T-helper 2 cell treated with Interferon-gamma antibody and Interleukin-4, amounts not matched to agents 100 ng/mL and 5 ng/mL, for 36 hours (primary cell): Measurements from ENCODE around the gene CUZD1. TPM values are rescaled to one million over a fixed set of nuclear protein-coding genes. Genes with fewer than 3 reads are reported as not detected.
"Not testable (repeated sequence)": the region's sequence is repeated elsewhere in the genome, so short reads cannot be mapped to it uniquely, and the experiment has no call there.

ENCODE experiments used
- intact Hi-C: fragments of 100-400 bp; cut with micrococcal nuclease; formaldehyde crosslinking; loops from one replicate; pipeline ENCODE4 v1.15.1; 2023
- total RNA-seq: library from RNA; stranded (reverse); gene quantifications from 2 replicates; pipeline ENCODE4 v1.2.3, GENCODE V29; 2022

The CUZD1 gene, protein sequence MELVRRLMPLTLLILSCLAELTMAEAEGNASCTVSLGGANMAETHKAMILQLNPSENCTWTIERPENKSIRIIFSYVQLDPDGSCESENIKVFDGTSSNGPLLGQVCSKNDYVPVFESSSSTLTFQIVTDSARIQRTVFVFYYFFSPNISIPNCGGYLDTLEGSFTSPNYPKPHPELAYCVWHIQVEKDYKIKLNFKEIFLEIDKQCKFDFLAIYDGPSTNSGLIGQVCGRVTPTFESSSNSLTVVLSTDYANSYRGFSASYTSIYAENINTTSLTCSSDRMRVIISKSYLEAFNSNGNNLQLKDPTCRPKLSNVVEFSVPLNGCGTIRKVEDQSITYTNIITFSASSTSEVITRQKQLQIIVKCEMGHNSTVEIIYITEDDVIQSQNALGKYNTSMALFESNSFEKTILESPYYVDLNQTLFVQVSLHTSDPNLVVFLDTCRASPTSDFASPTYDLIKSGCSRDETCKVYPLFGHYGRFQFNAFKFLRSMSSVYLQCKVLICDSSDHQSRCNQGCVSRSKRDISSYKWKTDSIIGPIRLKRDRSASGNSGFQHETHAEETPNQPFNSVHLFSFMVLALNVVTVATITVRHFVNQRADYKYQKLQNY
- 3.4 and 4.1 TPM in 2 replicates for total RNA-seq

DNA sequence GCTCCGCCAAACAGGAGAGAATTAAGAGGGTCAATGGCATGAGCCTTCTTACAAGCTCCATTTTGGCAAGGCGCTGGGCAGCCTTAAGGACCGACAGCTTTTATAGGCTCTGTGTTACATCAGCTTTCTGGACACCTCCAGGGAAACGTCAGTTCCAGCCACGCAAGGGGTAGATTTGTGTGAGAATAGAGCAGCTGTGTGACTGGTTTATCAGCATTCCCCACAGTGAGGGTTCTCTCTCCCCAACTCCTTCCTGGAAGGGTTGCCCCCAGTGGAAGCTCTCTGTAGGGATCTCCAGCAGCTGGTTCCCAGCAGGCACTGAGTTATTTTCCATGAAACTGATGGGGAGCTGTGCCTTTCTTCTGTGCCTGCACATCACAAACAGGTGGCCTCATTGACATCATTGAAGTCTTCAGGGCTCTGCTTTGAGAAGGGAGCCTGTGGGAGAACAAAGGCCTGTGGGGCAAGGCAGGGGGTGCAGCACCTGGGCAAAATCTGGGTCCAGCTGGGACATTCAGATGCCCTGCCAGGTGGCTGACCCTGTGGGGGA is at the start of gene CUZD1:
Gene CUZD1, minus strand, starts transcription at position 75 of the 550 bp plus-strand sequence. Its CDS starts 14 bp downstream, at position 61.
- intact Hi-C loops, result no loop called here

DNA sequence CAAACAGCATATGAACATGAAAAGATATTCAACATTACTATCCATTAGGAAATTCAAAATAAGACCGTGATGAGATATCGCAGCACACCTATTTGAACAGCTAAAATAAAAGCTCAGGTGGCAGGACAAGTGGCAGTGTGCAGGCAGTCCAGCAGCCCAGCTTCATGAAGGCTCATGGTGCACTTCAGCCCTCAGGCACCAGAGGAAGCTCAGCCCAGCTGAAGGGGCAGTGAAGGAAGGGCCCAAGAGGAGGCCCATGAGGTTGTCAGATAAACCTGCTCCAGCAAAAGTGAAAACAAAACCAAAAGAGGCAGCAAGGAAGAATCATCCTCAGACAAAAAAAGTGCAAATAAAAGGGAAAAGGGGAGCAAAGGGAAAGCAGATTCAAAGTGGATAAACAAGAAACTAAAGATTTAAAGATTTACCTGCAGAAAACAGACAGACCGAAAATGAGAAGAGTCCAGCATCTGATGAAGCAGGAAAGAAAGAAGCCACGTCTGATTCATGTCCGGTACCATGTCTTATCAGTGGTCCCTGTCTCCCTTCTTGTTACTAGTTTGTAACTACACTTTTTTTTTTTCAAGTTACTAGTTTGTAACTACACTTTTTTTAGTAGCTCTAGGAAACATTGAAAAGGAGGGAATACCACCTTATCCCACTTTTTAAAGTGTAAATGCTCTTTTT is 48.7 kb upstream of the CUZD1 start:
- intact Hi-C loops, result no loop called here

DNA sequence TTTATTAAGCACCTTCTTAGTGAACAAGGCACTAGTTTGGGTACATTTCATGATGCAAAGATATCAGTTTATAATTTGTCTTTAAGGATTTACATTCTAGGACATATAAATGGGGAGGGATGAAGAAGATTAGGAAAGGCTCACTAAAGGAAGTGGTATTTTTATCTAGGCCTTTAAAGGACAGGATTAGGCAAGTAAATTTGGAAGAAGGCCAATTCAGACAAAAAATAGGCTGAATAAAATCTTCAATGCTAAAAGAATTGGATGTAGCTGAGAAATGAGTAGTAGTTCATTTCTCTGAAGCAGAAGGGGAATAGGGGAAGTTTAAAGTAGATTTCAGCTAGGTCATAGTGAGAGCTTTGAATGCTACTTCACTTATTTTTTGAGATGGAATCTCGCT is 38.5 kb upstream of the CUZD1 start:
- intact Hi-C loops, result no loop called here

DNA sequence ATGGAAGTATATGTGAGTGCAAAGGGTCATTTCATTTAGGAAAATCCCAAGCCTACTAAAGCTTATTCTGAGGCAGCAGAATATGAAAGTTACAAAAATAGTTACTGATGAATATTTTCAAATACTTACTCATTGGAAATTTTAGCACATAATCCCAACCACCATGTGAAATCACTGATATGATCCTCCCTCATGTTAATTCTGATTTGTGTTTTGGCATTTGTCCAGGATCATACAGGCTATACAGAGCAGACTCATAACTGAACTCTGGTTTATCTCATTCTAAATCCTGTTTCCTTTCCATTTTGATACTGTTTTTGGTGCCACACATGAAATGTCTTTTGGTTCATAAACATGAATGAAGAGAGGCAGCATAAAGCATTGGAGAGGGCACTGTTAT is 37.1 kb upstream of the CUZD1 start:
- intact Hi-C loops, result no loop called here

DNA sequence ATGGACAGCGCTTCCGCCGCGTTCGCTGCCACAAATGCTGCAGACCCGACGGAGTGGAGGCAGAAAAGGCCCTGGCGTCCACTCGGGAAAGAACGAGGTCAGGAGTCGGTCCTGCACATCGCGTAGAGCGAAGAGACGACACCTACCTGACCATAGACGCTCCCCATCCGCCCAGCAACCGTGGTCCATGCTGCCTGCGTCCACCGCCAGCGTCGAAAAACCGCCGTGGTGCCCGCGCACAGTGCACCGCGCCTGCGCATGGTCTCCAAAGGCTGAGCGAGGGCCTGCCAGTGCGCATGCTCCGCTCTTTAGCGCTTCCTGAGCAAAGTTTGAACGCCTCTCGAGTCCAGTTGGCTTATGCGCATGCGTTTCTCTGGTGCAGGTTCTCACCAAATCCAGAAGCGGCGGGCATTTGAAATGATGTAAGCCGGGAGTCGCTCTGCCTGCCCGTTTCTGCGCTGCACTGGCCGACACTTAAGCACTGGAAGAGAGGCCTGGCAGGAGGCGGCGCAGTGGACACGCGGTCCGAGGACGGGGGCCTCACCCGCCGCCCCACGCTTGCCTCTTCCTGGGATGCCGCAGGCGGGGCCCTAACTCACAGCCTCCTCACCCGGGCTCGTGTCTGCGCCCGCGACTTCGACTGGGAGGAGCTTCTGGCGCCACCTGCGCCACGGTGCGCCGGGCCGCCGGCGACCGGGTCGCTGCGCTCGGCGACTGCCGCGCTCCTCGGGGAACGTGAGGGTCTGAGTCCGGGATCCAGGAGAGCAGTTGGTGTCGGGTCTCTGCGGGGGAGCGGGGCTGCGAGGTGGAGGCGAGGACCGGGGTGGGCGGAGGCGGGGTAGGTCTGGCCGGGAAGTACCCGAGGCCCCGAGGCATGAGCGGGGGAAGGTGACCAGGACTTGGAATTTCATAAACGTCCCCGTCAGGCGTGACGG is 33.9 kb upstream of the CUZD1 start, which contains the start of gene FAM24B:
Gene FAM24B, minus strand, starts transcription at position 243 of the 935 bp plus-strand sequence. CDS start 29,066 bp downstream, outside the sequence.
- intact Hi-C loops, result loop anchor here (1.0 to 10.0 kb wide), 6 partner anchors 33 to 505 kb away; partner anchors contain the start of genes BUB3, C10orf88, IKZF5 and PLEKHA1

DNA sequence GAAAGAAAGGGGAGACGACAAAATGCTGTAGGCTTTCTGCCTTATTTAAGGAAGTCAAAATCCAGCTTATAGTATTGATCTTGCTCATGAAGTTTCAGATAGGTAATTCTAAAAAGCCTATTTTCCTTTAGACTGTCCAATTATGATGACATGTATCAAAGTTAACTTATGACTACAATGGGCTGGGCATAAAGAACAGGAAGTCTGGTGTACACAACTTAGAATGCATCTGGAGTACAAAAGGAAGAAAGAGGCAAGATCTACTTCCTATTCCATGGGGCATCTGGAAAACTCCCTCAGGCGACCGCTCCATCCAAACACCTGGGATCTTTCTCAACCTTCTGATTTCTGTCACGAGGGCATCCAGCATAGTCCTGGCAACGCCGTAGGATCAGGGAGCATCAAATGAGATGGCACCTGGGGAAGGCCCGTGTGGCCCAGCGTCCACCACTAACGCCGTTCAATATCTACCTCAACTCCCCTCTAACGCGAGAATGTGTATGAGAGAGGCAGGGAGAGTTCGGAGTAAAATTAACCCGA is 33.2 kb upstream of the CUZD1 start:
- intact Hi-C loops, result loop anchor here (1.0 to 10.0 kb wide), 6 partner anchors 34 to 504 kb away; partner anchors contain the start of genes BUB3, C10orf88, IKZF5 and PLEKHA1

DNA sequence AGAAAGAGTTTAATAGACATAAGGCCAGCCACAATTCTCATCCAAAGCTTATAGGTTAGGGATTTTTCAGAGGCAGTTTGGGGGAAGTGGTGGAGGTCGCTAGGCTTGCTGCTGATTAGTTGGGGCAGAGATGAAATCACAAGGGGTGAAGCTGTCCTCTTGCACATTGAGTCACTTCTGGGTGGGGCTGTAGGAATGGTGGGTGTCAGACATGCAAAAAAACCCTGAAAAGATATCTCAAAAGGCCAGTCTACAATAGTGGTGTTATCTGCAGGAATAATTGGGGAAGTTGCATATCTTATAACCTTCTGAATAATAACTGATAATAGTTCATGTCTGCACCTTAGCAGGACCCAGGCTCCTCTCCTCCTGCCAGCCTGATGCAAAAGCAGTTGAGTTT is 31.6 kb upstream of the CUZD1 start:
- intact Hi-C loops, result loop anchor here (10.0 kb wide), 1 partner anchor 502 kb away; the partner anchor contains the start of gene PLEKHA1

DNA sequence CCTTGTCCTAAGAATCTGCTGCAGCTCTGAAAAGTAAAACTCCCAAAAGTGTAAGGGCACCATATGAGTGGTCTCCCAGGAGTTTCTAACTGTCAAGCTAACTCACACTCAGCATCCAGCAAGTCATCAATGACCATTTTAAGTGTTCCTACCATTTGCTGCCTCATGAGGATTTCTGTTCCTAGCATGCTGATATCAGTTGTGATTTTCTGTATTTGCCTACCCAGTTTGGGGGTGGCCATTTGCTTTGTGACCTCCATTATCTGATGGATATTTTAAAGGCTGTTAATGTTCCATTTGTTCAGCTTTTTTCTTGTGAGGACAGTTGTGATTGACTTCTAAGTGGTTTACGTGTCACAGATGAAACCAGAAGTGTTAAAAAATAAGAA is 30.8 kb upstream of the CUZD1 start:
- intact Hi-C loops, result loop anchor here (10.0 kb wide), 1 partner anchor 502 kb away; the partner anchor contains the start of gene PLEKHA1

DNA sequence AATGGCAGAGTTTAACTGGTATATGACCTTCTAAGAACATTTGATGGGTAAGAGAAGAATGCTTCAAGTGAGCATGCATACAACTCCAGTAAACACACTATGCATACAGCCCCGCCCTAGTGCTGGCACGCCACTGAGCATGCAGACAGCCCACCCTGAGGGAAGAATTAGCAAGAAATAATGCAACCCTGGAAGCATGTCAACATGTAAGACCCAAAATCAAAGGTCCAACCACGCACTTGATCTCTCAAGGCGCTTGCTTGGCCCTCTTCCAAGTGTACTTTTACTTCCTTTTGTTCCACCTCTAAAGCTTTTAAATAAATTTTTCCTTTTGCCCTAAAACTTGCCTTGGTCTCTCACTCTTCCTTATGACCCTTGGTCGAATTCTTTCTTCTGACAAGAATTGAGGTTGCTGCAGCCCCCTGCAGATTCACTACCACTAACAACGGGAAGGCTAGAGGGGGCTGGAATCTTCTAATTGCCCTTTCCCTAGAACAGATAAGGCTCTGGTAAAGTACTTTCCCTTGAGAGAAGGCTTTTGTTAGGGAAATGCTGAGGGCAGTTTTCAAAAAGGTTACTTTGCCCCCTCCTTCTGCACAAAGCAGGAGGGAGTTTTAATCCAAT is 30.3 kb upstream of the CUZD1 start:
- intact Hi-C loops, result loop anchor here (10.0 kb wide), 1 partner anchor 501 kb away; the partner anchor contains the start of gene PLEKHA1

DNA sequence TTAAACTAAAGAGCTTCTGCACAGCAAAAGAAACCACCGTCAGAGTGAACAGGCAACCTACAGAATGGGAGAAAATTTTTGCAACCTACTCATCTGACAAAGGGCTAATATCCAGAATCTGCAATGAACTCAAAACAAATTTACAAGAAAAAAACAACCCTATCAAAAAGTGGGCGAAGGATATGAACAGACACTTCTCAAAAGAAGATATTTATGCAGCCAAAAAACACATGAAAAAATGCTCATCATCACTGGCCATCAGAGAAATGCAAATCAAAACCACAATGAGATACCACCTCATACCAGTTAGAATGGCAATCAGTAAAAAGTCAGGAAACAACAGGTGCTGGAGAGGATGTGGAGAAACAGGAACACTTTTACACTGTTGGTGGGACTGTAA is 26.3 kb upstream of the CUZD1 start:
- intact Hi-C loops, result loop anchor here (10.0 kb wide), 1 partner anchor 497 kb away; the partner anchor contains the start of gene PLEKHA1

DNA sequence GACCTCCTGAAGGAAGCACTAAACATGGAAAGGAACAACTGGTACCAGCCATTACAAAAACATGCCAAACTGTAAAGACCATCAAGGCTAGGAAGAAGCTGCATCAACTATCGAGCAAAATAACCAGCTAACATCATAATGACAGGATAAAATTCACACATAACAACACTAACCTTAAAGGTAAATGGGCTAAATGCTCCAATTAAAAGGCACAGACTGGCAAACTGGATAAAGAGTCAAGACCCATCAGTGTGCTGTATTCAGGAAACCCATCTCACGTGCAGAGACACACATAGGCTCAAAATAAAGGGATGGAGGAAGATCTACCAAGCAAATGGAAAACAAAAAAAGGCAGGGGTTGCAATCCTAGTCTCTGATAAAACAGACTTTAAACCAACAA is 23.1 kb upstream of the CUZD1 start:
- intact Hi-C loops, result not testable (repeated sequence)

DNA sequence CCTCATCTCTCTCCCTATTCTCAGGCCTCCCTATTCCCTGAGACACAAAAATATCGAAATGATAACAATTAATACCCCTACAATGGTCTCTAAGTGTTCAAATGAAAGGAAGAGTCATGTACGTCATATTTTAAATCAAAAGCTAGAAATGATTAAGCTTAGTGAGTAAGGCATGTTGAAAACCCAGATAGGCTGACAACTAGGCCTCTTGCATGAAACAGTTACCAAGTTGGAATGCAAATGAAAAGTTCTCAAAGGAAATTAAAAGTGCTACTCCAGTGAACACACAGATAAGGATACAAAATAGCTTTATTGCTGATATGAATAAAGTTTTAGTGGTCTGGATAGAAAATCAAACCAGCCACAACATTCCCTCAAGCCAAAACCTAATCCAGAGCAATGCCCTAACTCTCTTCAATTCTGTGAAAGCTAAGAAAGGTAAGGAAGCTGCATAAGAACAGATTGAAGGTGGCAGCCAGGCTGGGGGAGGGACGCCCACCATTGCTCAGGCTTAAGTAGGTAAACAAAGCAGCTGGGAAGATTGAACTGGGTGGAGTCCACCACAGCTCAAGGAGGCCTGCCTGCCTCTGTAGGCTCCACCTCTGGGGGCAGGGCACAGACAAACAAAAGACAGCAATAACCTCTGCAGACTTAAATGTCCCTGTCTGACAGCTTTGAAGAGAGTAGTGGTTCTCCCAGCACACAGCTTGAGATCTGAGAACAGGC is 21.3 kb upstream of the CUZD1 start:
- intact Hi-C loops, result not testable (repeated sequence)

DNA sequence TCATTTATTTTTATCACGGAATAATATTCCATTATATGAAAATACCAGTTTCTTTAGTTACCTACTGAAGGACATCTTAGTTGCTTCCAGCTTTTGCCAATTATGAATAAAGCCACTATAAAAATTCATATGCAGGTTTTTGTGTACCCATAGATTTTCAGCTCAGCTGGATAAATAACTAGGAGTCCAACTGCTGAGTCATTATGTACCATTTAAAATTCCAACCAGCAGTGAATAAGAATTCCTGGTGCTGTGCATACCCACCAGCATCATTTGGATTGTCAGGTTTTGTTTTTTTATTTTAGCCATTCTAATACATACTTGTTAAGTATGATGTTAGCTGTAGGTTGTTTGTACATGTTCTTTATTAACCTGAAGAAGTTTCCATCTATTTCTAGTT is 19.2 kb upstream of the CUZD1 start:
- intact Hi-C loops, result no loop called here

DNA sequence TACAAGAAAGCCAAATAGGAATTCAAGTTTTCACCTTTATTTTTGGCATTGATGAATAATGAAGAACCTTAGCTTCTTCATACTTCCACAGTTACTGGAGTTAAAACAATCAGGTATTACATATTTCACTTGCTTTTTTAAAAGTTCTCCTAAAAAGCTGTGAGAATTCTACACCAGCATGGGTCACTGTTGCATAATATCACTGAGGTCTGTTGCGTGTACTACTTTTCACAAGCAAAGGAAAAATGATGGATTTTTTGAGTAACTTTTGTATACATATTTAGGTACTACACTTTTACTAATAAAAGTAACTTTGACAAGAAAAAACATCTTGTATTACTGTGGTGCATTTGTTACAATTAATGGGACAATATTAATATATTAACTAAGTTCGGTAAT is 18.5 kb upstream of the CUZD1 start:
- intact Hi-C loops, result no loop called here

DNA sequence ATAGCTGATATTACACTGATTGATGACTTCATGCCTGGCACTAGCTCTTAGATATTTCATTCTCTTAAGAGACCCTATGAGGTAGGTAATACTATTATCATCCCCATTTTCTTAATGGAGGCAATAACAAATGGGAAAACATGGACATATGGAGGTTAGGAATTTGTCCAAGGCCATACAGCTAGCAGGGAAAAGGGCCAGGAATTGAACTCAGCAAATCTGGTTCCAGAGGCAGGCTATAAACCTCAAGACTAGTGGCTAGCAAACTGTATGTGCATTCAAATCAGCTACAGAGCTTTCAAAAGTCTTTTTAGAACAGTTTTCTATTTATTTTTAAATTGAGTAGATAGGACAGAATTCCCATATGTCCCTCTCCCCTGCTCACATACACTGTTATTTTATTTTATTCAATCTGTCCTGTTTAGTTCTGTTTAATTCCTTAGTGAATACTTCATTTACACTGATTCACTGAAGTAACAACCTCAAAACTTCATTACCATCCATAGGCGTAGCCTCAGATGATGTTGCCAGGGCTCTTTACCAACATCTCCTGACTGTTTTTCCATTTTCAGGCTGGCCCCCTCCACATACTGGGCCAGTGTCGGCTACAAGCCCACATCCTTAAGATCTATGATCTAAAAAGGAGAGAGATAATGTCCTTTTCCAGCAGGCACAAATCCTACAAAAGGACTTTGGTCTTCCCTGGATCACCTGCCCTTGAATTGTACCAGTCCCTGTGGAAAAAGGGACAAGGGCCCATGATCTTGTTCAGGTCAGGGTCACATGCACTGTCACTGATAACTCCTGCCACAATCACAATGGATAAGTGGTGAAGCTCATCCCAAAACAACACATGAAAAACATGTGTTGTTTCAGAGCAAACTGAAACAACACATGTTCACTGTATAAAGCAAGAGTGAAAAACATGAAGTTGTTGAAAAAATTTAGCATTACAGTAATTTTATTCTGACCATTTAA is 17.8 kb upstream of the CUZD1 start:
- intact Hi-C loops, result no loop called here

DNA sequence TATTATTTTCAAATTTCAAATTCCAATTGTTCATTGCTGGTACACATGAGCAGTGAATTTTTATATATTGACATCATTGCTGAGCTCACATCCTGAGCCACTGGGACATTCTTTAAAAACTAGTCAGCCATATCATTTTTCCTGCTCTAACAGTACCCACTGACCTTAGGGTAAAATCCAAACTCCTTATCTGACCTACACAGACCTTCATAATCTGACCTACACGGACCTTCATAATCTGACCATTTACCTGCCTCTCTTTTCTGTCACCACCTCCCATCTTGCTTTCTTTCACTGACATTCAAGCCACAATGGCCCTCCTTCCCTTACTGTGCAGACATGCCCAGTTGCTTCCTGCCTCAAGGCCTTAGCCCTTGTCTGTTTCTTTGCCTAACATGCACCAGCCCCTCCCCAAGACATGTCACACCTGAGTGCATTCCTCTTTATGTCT is 16.1 kb upstream of the CUZD1 start:
- intact Hi-C loops, result no loop called here

DNA sequence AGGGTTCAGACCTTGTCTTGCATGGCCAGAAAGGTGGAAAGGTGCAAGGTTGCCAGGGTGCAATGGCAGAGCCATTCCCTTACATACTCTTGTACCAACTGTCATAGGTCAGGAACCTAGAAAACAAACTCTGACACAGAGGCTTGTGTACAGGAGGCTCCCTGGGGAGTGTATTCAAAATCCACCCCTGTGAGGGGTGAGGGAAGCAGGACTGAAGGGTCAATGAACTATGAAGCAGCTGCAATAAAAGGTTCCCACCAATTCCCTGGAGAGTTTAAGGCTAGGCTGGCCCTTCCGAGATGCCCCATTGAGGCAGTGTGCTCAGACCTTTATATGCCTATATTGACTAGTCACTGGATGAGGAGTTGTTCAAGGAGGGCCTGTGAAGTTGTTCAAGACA is 13.9 kb upstream of the CUZD1 start:
- intact Hi-C loops, result no loop called here
